ENCODE results near the gene NPEPL1.

NPEPL1 gene

DNA sequence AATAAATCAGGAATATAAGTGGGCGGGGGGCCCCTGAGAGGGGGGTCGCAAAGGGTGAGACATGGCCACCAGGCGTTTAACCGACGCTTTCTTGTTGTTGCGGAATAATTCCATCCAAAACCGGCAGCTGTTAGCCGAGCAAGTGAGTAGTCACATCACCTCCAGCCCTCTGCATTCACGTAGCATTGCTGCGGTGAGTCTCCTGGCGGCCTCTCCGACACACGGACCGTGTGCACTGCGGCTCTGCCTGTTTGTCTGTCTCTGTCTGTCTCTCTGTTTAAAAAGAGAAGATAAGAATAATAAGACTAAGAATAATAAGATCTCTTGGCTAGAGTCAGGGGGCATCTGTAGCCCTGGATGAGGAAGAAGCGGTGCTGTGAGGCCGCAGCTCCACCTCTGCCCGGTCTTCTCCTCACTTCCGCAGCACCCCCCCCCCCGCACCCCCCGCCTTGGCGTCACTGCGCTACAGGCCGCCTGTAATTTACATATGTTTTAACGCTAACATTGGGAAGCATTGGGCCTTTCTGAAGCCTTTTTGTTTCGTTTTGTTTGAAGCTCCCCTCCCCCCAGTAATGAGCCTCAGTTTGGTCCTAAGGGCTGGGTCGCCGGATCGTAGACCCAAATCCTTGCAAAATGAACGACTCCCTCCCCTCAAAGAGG, 40.5 kb upstream of the NPEPL1 start:
- Mint-ChIP-seq H3K4me1 (ENCODE audit: low read depth) (peaks cover 36% of the 10 kb centered on the region), H3K9me3 (no peaks in the 10 kb centered on the region), H3K4me3 (peak overlapping the region; percentile 99), H3K27me3 (no peaks in the 10 kb centered on the region), H3K36me3 (ENCODE audit: low read depth) (peaks cover 21% of the 10 kb centered on the region), H3K27ac (peak overlapping the region; percentile 98)

DNA sequence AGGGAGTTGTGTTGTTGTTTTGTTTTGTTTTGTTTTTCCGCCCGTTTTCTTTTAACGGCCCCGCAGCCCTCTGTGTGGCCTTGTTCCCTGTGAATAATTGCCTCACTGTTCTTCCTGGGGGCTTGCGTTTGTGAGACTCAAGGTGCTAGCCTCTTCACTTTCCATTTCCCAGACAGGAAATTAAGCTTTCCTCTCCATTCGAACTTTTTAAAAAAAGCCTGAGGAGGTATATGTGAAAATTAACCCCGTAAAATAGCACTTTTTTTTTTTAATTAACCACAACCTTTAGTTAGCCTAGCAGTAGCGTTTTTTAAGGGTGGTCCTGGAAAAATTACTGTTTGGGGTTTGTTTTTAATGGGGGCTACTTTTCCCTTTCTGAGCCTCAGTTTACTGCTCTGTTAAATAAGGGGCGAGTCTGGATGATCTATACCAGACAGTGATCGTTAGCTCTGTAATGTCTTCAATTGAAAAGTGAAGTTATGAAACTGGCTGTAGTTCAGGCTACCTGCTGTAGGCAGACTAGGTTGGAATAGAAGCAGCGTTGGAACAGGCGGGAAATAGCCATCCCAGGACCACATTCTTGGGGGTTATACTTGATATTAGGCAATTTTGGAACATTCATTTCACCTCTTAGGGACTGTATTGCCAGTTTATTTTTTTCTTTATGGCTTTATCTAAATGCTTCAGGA, 39.9 kb upstream of the NPEPL1 start:
- H3K27me3 Mint-ChIP-seq, result no peaks in the 10 kb centered on the region
- H3K9me3 Mint-ChIP-seq, result no peaks in the 10 kb centered on the region
- peaks cover 43% of the 10 kb centered on the region for H3K4me1 Mint-ChIP-seq (ENCODE audit: low read depth)
- peak overlapping the region; percentile 98 for H3K27ac Mint-ChIP-seq
- peak overlapping the region; percentile 99 for H3K4me3 Mint-ChIP-seq
- H3K36me3 Mint-ChIP-seq (ENCODE audit: low read depth), result peaks cover 25% of the 10 kb centered on the region

DNA sequence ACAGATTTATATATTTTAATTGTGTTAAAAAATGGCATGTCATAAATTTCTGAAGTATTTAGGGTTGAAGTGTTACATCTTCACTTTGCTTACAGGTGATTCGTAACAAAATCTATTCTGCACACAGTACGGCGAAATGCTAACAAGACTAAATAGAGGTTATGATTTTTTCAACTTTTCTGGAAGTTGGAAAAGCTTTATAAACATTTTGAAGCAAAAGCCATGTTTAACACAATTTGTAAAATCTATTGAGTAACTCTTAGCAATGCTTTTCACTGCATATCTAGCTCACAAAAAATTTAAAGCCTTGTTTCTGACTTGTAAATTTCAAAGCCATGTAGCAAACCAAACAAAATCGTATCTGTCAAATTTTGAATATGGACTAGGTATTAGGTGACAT, 38.3 kb upstream of the NPEPL1 start:
- Mint-ChIP-seq H3K4me3 (peak overlapping the region; percentile 99), H3K36me3 (ENCODE audit: low read depth) (peaks cover 30% of the 10 kb centered on the region), H3K27me3 (no peaks in the 10 kb centered on the region), H3K9me3 (no peaks in the 10 kb centered on the region), H3K27ac (no peak overlapping the region), H3K4me1 (ENCODE audit: low read depth) (peaks cover 55% of the 10 kb centered on the region)

DNA sequence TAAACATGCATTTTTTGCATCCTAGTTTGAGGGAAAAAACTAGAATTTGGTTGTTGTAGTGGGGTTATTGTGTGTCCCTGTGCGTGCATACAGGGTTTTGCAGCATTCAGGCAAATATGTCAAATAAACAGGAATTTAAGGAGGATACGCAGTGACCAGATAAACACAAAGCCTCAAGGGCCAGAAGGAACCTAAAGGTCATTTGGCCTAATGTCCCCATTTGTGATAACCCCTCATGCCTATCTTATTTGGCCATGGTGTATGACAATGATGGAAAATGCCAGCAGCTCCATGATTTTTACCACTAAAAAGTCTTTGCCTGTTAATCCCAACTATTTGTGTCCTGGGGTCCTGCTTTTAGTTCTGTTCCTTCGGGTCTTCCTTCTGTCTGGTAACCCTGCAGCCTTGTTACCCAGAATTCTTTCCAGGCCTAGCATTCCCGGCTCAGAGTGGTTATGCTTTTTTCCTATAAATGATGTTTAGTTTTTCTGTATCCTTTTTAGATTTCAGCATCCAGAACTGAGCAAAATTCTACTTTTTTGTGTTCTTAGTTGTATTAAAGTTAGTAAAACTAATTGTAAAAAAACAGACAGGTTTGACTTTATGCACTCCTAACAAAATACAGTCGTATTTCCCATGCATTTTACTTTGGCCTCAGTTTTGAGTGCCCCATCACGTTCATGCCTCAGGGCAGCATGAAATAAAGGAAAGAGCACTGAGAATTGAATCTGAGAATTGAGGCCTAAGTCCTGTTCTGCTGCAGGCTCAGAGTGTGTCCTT, 37.1 kb upstream of the NPEPL1 start:
- Mint-ChIP-seq H3K4me3 (peak overlapping the region; percentile 55), H3K27me3 (no peaks in the 10 kb centered on the region), H3K27ac (peak overlapping the region; percentile 61), H3K36me3 (ENCODE audit: low read depth) (peaks cover 37% of the 10 kb centered on the region), H3K4me1 (ENCODE audit: low read depth) (peaks cover 67% of the 10 kb centered on the region), H3K9me3 (no peaks in the 10 kb centered on the region)

DNA sequence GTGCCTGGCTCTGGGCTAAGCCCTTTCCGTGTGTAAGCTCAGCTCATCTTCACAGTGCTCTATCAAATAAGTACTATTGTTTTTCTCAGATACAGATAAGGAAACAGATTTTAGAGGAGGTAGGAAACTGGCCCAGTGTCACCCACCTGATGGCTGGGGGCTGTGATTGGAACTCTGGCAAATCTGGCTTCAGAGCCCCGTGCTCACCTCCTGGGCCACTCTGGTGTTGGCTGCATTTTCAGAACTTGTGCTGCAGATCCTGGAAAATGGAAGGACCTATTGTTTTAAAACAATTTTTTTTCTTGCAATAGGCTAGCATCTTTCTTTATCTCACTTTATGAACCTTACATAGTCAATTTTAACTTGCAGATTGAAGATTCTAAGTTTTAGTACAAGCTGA, 35.8 kb upstream of the NPEPL1 start:
- no peaks in the 10 kb centered on the region for H3K9me3 Mint-ChIP-seq
- H3K27ac Mint-ChIP-seq, result peak overlapping the region; percentile 77
- H3K36me3 Mint-ChIP-seq (ENCODE audit: low read depth), result peaks cover 43% of the 10 kb centered on the region
- H3K4me3 Mint-ChIP-seq, result peak overlapping the region; percentile 55
- H3K27me3 Mint-ChIP-seq, result no peaks in the 10 kb centered on the region
- H3K4me1 Mint-ChIP-seq (ENCODE audit: low read depth), result peaks cover 79% of the 10 kb centered on the region

- H3K36me3 Mint-ChIP-seq (ENCODE audit: low read depth), result peaks cover 47% of the 10 kb centered on the region
- H3K27ac Mint-ChIP-seq, result peak overlapping the region; percentile 77
- H3K4me3 Mint-ChIP-seq, result peak overlapping the region; percentile 55
- no peaks in the 10 kb centered on the region for H3K27me3 Mint-ChIP-seq
- peaks cover 83% of the 10 kb centered on the region for H3K4me1 Mint-ChIP-seq (ENCODE audit: low read depth)
- H3K9me3 Mint-ChIP-seq, result no peaks in the 10 kb centered on the region
Observed at GRCh38 chr20:58657262-58657661, 35.3 kb upstream of the NPEPL1 start.

DNA sequence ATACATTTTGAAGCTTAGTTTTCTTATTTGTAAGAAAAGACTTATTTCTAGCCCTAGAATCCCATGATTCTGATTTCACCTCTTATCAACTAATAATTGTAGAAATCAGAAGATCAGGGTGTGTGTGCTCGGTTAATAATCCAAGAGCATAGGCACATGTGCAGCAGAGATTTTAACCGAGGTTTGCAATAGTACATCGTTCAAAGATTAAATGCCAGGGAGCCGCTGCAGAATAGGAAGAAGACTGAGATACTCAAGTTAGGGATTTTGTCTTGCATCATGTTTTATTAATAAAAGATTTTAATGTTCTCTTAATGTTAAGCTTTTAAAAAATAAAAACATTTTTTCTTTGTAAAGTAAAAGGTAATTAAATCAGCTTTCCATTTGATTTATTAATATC, 34.6 kb upstream of the NPEPL1 start:
- Mint-ChIP-seq H3K4me1 (ENCODE audit: low read depth) (peaks cover 84% of the 10 kb centered on the region), H3K9me3 (no peaks in the 10 kb centered on the region), H3K27me3 (no peaks in the 10 kb centered on the region), H3K36me3 (ENCODE audit: low read depth) (peaks cover 44% of the 10 kb centered on the region), H3K27ac (peak overlapping the region; percentile 77), H3K4me3 (peak overlapping the region; percentile 55)

DNA sequence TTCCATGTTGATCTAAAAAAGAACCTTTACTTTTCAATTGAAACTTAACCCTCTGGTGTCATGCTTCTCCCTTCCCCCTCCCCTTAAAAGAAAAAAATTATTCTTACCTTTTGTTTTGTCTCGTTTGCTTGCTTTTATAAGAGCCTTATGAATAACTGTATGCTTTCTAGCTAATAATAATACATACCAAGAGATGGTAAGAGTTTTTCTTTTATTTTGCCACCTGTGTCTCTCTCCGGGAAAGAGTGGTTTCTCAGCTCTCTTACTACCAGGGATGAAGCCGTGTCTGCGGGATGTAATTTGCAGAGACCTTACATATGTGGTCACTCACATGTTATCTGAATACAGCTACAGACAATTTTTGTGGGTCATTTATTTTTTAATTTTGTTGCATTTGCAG, 33.8 kb upstream of the NPEPL1 start:
- Mint-ChIP-seq H3K4me3 (peak overlapping the region; percentile 55), H3K36me3 (ENCODE audit: low read depth) (peaks cover 45% of the 10 kb centered on the region), H3K27ac (peak overlapping the region; percentile 95), H3K4me1 (ENCODE audit: low read depth) (peaks cover 81% of the 10 kb centered on the region), H3K27me3 (no peaks in the 10 kb centered on the region), H3K9me3 (no peaks in the 10 kb centered on the region)

DNA sequence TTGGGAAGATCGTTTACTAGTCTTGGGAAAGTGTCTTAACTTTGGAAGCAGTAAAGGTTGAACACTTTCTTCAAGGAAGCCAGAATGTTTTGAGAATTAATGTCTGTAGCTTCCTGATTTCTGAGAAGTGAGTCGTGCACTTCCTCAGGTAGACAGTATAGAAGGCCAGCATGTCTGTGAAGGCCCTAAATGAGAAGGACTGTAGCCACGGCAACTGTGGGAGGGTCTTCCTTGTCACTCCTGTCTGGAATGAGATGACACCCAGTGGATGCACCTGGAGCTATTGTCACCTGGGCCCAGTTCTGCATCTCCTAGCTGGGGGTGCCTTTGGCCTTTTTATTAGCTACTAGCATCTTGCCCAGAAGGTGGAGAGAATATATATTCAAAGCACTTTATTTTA, 32.8 kb upstream of the NPEPL1 start:
- H3K9me3 Mint-ChIP-seq, result no peaks in the 10 kb centered on the region
- peak overlapping the region; percentile 95 for H3K27ac Mint-ChIP-seq
- no peaks in the 10 kb centered on the region for H3K27me3 Mint-ChIP-seq
- H3K4me3 Mint-ChIP-seq, result peak overlapping the region; percentile 72
- H3K4me1 Mint-ChIP-seq (ENCODE audit: low read depth), result peaks cover 91% of the 10 kb centered on the region
- peaks cover 51% of the 10 kb centered on the region for H3K36me3 Mint-ChIP-seq (ENCODE audit: low read depth)

DNA sequence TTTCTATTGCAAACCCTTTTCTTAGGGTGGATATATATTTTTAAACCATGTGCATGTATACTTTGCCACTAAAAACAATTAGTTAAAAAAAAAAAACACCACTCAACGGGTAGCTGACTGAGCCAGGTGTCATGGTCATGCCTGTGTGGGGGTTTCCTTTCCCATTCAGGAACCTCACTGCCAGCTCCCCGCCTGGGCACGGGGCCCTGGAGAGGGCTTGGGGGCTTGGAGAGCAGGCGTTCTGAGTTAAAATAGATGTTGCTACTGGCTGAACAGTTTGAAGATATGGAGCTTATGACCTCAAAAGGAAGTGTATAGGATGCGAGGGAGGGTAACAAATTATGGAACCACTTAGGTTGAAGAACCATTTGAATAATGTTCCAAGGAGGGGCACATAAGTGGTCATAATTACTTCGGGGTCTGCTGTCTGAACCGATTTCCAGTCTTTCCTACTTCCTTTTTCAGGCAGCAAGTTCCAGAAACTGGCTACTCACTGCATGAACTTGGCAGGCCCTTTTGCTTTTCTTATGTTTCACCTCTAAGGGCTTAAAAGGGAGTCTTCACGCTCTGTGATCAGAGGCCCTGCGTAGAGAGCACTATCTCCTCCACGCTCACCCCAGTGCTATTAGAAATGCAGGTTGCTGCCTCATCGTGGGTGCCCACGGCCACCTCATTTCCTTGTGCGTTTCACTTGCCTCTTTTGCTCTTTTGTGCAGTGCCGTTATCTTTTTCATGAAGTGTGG, 31.6 kb upstream of the NPEPL1 start:
- H3K27me3 Mint-ChIP-seq, result no peaks in the 10 kb centered on the region
- H3K9me3 Mint-ChIP-seq, result no peaks in the 10 kb centered on the region
- H3K27ac Mint-ChIP-seq, result peak overlapping the region; percentile 97
- H3K4me1 Mint-ChIP-seq (ENCODE audit: low read depth), result peaks cover 86% of the 10 kb centered on the region
- peak overlapping the region; percentile 75 for H3K4me3 Mint-ChIP-seq
- peaks cover 52% of the 10 kb centered on the region for H3K36me3 Mint-ChIP-seq (ENCODE audit: low read depth)

GRCh38 chr20:58661598-58662473, 30.8 kb upstream of the NPEPL1 start:
- H3K27ac Mint-ChIP-seq, result peak overlapping the region; percentile 97
- H3K9me3 Mint-ChIP-seq, result no peaks in the 10 kb centered on the region
- H3K36me3 Mint-ChIP-seq (ENCODE audit: low read depth), result peaks cover 52% of the 10 kb centered on the region
- H3K4me1 Mint-ChIP-seq (ENCODE audit: low read depth), result peaks cover 80% of the 10 kb centered on the region
- no peaks in the 10 kb centered on the region for H3K27me3 Mint-ChIP-seq
- peak overlapping the region; percentile 75 for H3K4me3 Mint-ChIP-seq

DNA sequence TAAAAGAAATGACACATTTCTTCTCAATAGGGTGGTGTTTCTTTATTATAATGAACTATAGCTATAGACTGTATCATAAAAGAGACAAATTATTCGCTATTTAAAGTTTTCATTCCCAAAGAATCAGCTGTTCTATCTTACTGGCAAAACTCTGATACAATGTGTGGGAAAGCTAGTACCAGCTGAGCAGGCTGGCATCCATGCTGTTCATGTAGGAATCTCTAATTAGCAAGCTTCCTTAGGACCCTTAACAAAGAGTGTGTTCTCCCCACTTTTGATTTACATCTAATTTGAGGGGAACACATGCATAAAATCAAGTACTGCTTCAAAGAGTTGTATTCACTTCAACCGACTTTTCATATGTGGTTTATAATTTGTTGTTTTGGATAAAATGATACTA, 28.3 kb upstream of the NPEPL1 start:
- H3K27me3 Mint-ChIP-seq, result no peaks in the 10 kb centered on the region
- peaks cover 53% of the 10 kb centered on the region for H3K36me3 Mint-ChIP-seq (ENCODE audit: low read depth)
- H3K4me1 Mint-ChIP-seq (ENCODE audit: low read depth), result peaks cover 59% of the 10 kb centered on the region
- H3K9me3 Mint-ChIP-seq, result no peaks in the 10 kb centered on the region
- H3K4me3 Mint-ChIP-seq, result no peak overlapping the region
- H3K27ac Mint-ChIP-seq, result peak overlapping the region; percentile 49

DNA sequence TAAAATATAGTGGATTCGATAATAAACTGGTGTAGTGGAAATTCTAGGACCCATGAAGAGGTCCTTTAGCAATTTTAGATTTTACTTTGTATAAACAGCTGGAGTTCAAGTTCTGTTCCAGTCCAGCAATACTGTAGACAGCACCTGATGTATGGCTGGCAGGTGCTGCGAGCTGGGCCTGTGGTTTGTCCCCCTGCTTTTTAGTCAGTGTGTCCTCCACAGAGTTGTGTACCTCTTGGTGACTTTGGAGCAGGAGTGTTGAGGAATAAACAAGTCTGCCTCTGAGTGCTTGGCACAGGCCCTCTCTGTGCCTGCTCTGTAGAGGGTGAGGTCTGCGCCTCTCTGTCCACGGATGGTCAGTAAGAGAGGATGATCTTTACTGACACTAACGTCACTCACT, 27.7 kb upstream of the NPEPL1 start:
- Mint-ChIP-seq H3K9me3 (no peaks in the 10 kb centered on the region), H3K27me3 (no peaks in the 10 kb centered on the region), H3K4me1 (ENCODE audit: low read depth) (peaks cover 53% of the 10 kb centered on the region), H3K4me3 (no peak overlapping the region), H3K36me3 (ENCODE audit: low read depth) (peaks cover 58% of the 10 kb centered on the region), H3K27ac (no peak overlapping the region)

GRCh38 chr20:58665606-58666005, 27.0 kb upstream of the NPEPL1 start:
- Mint-ChIP-seq H3K9me3 (no peaks in the 10 kb centered on the region), H3K36me3 (ENCODE audit: low read depth) (peaks cover 59% of the 10 kb centered on the region), H3K27me3 (no peaks in the 10 kb centered on the region), H3K27ac (no peak overlapping the region), H3K4me1 (ENCODE audit: low read depth) (peaks cover 46% of the 10 kb centered on the region), H3K4me3 (no peak overlapping the region)
